Astrocyte of the hippocampus (primary cell): ENCODE data around the gene ALG8.

Source experiments
- DNase-seq: peaks from one replicate; pipeline ENCODE4 v3.0.0; 2011; ENCODE audit warnings: low read depth, low spot score

ALG8 gene

GRCh38 chr11:78160557-78160956 is 21.1 kb upstream of the ALG8 start:
- no peak for DNase-seq

- no peak for DNase-seq
These were observed 19.7 kb upstream of the ALG8 start for GRCh38 chr11:78158987-78159652.

GRCh38 chr11:78156127-78156844 is 16.9 kb upstream of the ALG8 start:
- DNase-seq, result peak; percentile 84

DNA sequence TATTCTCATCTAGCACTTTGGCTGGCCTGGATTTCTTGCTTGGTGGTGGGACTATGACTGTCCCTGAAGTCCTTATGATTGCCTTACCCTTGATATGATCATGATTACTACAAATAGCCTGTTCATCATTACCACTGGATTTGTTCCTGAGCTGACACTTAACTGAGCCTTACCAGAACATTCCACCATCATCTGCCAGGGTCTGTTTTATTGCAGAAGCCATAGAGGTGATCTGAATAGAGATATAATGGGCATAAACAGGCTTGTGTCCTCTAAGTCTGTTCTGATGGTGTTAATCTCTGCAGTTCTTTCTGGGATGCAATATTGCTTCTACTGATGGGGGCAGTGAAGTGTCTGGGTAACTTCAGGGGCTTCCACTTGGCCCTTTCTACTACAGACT is 12.4 kb upstream of the ALG8 start:
- DNase-seq, result no peak

GRCh38 chr11:78150754-78151153 is 11.3 kb upstream of the ALG8 start:
- DNase-seq, result no peak

DNA sequence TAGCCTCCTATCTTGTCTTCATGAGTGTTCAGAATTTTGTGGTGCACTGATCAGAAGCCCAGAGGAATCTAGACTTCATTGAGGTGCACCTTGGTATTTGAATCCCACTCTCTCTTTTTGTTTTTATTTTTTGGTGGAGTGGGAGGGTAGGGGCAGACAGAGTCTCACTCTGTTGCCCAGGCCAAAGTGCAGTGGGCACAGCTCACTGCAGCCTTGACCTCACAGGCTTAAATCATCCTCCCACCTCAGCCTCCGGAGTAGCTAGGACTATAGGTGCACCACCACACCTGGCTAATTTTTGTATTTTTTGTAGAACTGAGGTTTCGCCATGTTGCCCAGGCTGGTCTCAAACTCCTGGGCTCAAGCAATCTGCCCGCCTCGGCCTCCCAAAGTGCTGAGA is 10.9 kb upstream of the ALG8 start:
- DNase-seq, result no peak

GRCh38 chr11:78149646-78150045 is 10.2 kb upstream of the ALG8 start:
- DNase-seq, result peak; percentile 35

DNA sequence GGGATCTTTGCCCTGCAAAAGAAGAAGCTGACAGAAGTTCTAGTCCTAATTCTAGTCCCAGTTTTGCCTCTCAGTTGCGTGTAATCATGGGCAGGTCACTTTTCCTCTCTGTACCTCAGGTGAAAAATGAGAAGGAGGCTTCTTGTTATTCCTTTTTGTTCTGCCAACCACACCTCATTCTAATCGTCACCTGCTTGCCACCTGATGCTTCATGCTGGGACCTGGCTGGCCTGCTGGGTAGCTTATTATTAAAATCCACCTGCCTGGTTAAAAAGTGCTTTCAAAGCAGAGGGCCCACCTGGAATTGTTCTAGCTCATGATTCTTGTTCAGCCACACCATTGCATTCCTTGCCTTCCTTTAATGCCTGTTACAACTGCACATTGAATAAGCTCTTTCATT is 8.4 kb upstream of the ALG8 start:
- DNase-seq, result no peak

GRCh38 chr11:78145511-78146025 is 6.1 kb upstream of the ALG8 start:
- DNase-seq, result no peak

GRCh38 chr11:78140392-78141077 is 1.1 kb upstream of the ALG8 start:
- no peak for DNase-seq

- DNase-seq, result no peak
These were observed 568 bp downstream of the ALG8 start for GRCh38 chr11:78138694-78139421.

- DNase-seq, result no peak
These were observed 1.1 kb downstream of the ALG8 start for GRCh38 chr11:78138291-78138690.

GRCh38 chr11:78132475-78132874 is 7.0 kb downstream of the ALG8 start:
- DNase-seq, result no peak

- peak; percentile 56 for DNase-seq
These were observed 7.5 kb downstream of the ALG8 start for GRCh38 chr11:78131956-78132355.

DNA sequence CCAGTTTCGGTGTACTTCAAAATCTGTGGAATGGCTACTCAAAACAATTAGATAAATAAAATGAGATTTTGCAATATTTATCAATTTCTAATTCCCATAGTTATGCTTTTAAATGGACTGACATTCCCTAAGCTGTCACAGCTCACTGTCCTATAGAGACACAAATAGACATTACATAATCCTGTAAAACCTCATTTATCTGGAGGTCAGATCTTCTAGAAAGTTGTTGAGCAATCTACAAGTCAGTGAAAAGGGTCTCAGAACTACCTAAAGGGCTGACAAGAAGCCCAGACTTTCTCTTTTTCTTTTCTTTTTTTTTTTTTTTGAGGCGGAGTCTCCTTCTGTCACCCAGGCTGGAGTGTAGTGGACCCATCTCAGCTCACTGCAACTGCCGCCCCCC is 12.0 kb downstream of the ALG8 start:
- no peak for DNase-seq

DNA sequence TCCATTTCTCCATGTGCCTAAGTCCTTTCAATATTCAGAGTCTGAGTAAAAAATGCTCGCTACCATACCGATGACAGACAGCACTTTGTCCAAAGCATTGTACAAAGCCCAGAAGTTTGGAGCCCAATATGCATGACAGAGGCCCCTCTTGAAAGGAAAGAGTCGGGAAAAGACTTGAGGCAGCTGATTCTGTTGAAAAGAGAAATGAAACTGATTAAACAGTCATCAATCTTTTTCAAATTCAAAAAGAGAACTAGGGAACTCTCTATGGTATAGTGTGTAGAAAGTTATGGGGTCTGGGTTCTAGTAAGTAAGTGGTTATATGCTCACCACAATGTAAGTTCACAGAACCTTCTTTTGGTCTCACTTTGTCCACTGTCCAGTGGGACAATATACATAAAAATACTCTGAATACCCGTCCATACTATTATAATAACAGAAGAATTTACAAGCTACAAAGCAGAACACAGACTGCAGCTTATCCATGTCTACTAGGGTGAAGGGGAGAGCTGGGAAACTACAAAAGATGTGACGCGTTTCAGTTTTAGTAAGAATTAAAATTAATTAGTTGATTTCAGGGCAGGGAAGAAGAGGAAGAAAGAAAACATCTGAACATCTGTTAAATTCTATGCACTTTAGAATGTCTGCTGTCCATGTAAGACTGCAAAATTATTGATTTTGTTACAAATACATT is 26.7 kb downstream of the ALG8 start:
- no peak for DNase-seq

- DNase-seq, result no peak
These were observed 28.1 kb downstream of the ALG8 start for GRCh38 chr11:78111298-78111697.

- DNase-seq, result no peak
These were observed 28.6 kb downstream of the ALG8 start for GRCh38 chr11:78110830-78111229.

GRCh38 chr11:78110351-78110750 is 29.1 kb downstream of the ALG8 start:
- DNase-seq, result no peak

DNA sequence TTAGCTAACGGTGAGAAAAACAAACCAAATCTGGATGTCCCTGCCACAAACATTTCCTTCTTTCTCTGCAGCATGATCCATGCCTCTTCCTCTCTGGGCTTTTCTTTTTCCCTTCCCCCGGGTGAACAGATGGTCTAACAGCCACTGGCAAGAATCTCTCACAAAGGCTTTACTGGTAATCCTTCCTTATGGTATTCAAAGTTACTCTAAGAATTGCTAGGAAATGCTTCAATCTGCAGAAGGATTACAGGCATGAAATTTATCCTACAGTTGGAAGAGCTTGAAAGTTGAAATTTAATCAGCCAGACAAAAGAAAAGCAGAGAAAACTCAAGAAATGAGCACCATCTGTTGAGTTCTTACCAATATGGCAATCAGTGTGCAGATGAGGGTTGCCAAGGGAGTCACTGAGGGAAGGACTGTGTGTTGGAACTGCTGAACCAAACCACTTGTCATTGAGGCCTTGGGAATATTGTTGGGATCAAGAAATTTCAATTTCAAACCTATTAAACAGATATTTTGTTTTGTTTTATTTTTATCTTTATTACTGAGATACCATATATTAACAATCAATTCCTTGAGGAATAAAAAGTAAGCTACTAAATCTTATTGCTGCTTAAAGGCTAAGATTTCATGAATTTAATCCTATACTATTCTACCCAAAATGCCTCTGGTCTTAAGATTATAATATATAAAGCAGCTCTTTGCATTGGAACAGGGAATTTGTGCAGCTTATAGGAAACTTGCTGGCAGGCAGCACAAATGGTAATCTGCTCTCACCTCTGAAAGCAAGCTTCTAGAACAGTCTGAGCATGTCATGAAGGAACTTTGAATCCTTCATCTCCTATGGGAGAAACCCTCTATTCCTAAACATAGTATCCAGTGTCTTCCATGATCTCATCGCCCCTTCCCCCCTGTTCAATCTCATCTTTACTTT is 30.1 kb downstream of the ALG8 start:
- DNase-seq, result no peak
